GM23338 (cell line): Measurements from ENCODE around the gene RUNX1. TPM values are rescaled to one million over a fixed set of nuclear protein-coding genes. Genes with fewer than 3 reads are reported as not detected.

ENCODE experiments used
- ATAC-seq: fragments of 200-7000 bp; cut with Tn5 transposase; 3 replicates; pipeline ENCODE4 v1.9.1; 2020
- DNase-seq: peaks from one replicate; pipeline ENCODE4 v3.0.0-alpha.2; 2015; ENCODE audit warnings: low spot score
- H2AFZ ChIP-seq: fragments of 200-600 bp; sonication (generic); 2 replicates; pipeline ENCODE4 v1.8.0; 2016; ENCODE audit warnings: antibody characterized with exemption, mild to moderate bottlenecking, moderate library complexity
- H3F3A ChIP-seq: fragments of 200-600 bp; sonication (generic); replicated peaks from 2 replicates; pipeline ENCODE4 v1.8.0; 2017; ENCODE audit warnings: antibody characterized with exemption, mixed run types, low read depth
- H3K27ac ChIP-seq: fragments of 200-600 bp; sonication (generic); 2 replicates; pipeline ENCODE4 v1.6.1; 2016; ENCODE audit warnings: low read depth
- H3K27me3 ChIP-seq: fragments of 200-600 bp; sonication (generic); 2 replicates; pipeline ENCODE4 v1.8.0; 2016; ENCODE audit warnings: mild to moderate bottlenecking, mixed run types, moderate library complexity; ENCODE audit not compliant: insufficient read depth
- H3K36me3 ChIP-seq: fragments of 200-600 bp; sonication (generic); 2 replicates; pipeline ENCODE4 v1.8.0; 2016; ENCODE audit warnings: mild to moderate bottlenecking; ENCODE audit not compliant: insufficient read depth
- H3K4me1 ChIP-seq: fragments of 200-600 bp; sonication (generic); 2 replicates; pipeline ENCODE4 v1.8.0; 2016; ENCODE audit warnings: mild to moderate bottlenecking, moderate library complexity; ENCODE audit not compliant: insufficient read depth
- H3K4me2 ChIP-seq: fragments of 200-600 bp; sonication (generic); 2 replicates; pipeline ENCODE4 v1.7.1; 2017; ENCODE audit warnings: mixed run types
- H3K4me3 ChIP-seq: fragments of 200-600 bp; sonication (generic); 2 replicates; pipeline ENCODE4 v1.6.1; 2016; ENCODE audit warnings: mixed run types
- H3K79me2 ChIP-seq: fragments of 200-600 bp; sonication (generic); replicated peaks from 2 replicates; pipeline ENCODE4 v1.8.0; 2017; ENCODE audit warnings: mild to moderate bottlenecking; ENCODE audit not compliant: insufficient read depth
- H3K9me2 ChIP-seq: fragments of 200-600 bp; sonication (generic); 2 replicates; pipeline ENCODE4 v1.8.0; 2017; ENCODE audit not compliant: insufficient read depth
- H4K20me1 ChIP-seq: fragments of 200-600 bp; sonication (generic); replicated peaks from 2 replicates; pipeline ENCODE4 v1.8.0; 2017; ENCODE audit warnings: mild to moderate bottlenecking; ENCODE audit not compliant: insufficient read depth
- H3K27ac Mint-ChIP-seq: 2 replicates; pipeline ENCODE4 v1.8.0; 2020; ENCODE audit warnings: inconsistent platforms, mild to moderate bottlenecking, moderate library complexity, mixed read lengths
- H3K27me3 Mint-ChIP-seq: 3 replicates; pipeline ENCODE4 v1.8.0; 2022; ENCODE audit warnings: low read depth, mild to moderate bottlenecking, moderate library complexity, mixed read lengths, inconsistent platforms; ENCODE audit not compliant: insufficient read depth, poor library complexity
- H3K36me3 Mint-ChIP-seq: 3 replicates; pipeline ENCODE4 v1.8.0; 2021; ENCODE audit warnings: low read depth, mild to moderate bottlenecking, inconsistent platforms, moderate library complexity, mixed read lengths
- H3K4me1 Mint-ChIP-seq: 3 replicates; pipeline ENCODE4 v1.8.0; 2020; ENCODE audit warnings: mild to moderate bottlenecking, inconsistent platforms, mixed read lengths
- H3K4me3 Mint-ChIP-seq: 3 replicates; pipeline ENCODE4 v1.8.0; 2021; ENCODE audit warnings: moderate library complexity, mild to moderate bottlenecking, inconsistent platforms, mixed read lengths
- H3K9me3 Mint-ChIP-seq: 3 replicates; pipeline ENCODE4 v1.8.0; 2020; ENCODE audit warnings: moderate library complexity, mild to moderate bottlenecking, inconsistent platforms, mixed read lengths
- CREB1 ChIP-seq: fragments of 250-450 bp; sonication (Bioruptor Pico); IDR thresholded peaks from 2 replicates; pipeline ENCODE4 v1.5.0; 2020; ENCODE audit warnings: low read depth, mild to moderate bottlenecking, moderate library complexity
- CTCF ChIP-seq, 2 experiments: fragments of 200-600 bp in 1 of 2; sonication (generic) in 1 of 2; conservative IDR thresholded peaks; 2 replicates each; pipeline versions ENCODE4 v1.5.1 to v1.6.1; 2016 to 2017; ENCODE audit warnings: antibody characterized with exemption in 2 of 2, low read depth in 2 of 2, mild to moderate bottlenecking in 2 of 2, moderate library complexity in 1 of 2
- ETS1 ChIP-seq: IDR thresholded peaks from 2 replicates; pipeline ENCODE4 v1.6.1; 2016; ENCODE audit warnings: antibody characterized with exemption
- EZH2 ChIP-seq: fragments of 200-600 bp; sonication (generic); IDR thresholded peaks from one replicate; pipeline ENCODE4 v1.8.0; 2017; ENCODE audit warnings: antibody characterized with exemption, mild to moderate bottlenecking, low read depth; ENCODE audit not compliant: unreplicated experiment
- EZH2phosphoT487 ChIP-seq: fragments of 200-600 bp; sonication (generic); IDR thresholded peaks from one replicate; pipeline ENCODE4 v1.8.1; 2018; ENCODE audit warnings: antibody characterized with exemption; ENCODE audit not compliant: unreplicated experiment
- JUNB ChIP-seq: IDR thresholded peaks from one replicate; pipeline ENCODE4 v1.6.1; 2016; ENCODE audit warnings: antibody characterized with exemption; ENCODE audit not compliant: unreplicated experiment
- NANOG ChIP-seq: IDR thresholded peaks from 2 replicates; pipeline ENCODE4 v1.6.1; 2016; ENCODE audit warnings: antibody characterized with exemption, borderline replicate concordance
- POLR2AphosphoS5 ChIP-seq: IDR thresholded peaks from 2 replicates; pipeline ENCODE4 v1.6.1; 2016; ENCODE audit warnings: antibody characterized with exemption, low read depth
- STAT1 ChIP-seq: IDR thresholded peaks from one replicate; pipeline ENCODE4 v1.6.1; 2016; ENCODE audit warnings: antibody characterized with exemption; ENCODE audit not compliant: unreplicated experiment
- ZNF114 ChIP-seq: fragments of 250-450 bp; sonication (Bioruptor Pico); IDR thresholded peaks from 2 replicates; pipeline ENCODE4 v1.5.0; 2020; ENCODE audit warnings: mild to moderate bottlenecking, moderate library complexity
- ZNF331 ChIP-seq: fragments of 250-450 bp; sonication (Bioruptor Pico); IDR thresholded peaks from 2 replicates; pipeline ENCODE4 v1.5.0; 2020; ENCODE audit warnings: low read depth, mild to moderate bottlenecking, moderate library complexity
- polyA plus RNA-seq: library from polyadenylated mRNA; unstranded; fragments of >200 nt; fragmentation: Nextera tagmentation; extraction: Ambion mirVana; gene quantifications from 2 replicates; pipeline ENCODE4 v1.2.1, GENCODE V29; 2016
- total RNA-seq: library from RNA; depleted of rRNA; stranded (reverse); fragments of >200 nt; shearing (Covaris generic); gene quantifications from 2 replicates; pipeline ENCODE4 v1.2.3, GENCODE V29; 2014
- TF ChIP-seq, protein P1 (sequence below): fragments of 250-450 bp; sonication (Bioruptor Pico); IDR thresholded peaks from 2 replicates; pipeline ENCODE4 v1.5.0; 2020; ENCODE audit warnings: mild to moderate bottlenecking, moderate library complexity
- TF ChIP-seq, protein P2 (sequence below): IDR thresholded peaks from one replicate; pipeline ENCODE4 v1.6.1; 2018; ENCODE audit warnings: antibody characterized with exemption; ENCODE audit not compliant: unreplicated experiment

RUNX1 gene
- total and polyA plus RNA-seq, 2 experiments from 2014 or later, result 0.29 to 1.1 TPM

DNA sequence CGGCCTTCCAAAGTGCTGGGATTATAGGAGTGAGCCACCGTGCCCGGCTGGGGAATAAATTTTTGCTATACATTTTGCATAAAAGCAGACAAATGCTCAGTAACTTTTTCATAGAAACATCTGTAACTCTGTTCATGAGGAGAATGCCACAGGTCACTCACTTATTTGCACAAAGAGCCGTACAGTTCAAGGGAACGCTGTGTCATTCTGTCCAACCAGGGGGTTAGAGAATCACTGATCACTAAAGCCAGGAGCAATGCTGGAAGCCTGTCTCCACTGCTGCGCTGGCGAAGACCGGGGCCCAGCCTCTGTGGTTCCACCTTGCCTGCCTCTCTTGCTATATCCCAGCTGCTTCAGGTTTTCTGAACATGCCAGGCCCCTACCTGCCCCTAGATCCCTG, 58.3 kb downstream of the RUNX1 start:
- Histone ChIP-seq H3K79me2 (no peaks in the 10 kb centered on the region), H3K4me1 (no peaks in the 10 kb centered on the region), H3K4me2 (no peak overlapping the region), H3K9me2 (no peaks in the 10 kb centered on the region), H3K4me3 (no peak overlapping the region), H3K27me3 (no peaks in the 10 kb centered on the region), H2AFZ (no peak overlapping the region), H3F3A (no peaks in the 10 kb centered on the region), H4K20me1 (no peaks in the 10 kb centered on the region), H3K36me3 (no peaks in the 10 kb centered on the region), H3K27ac (no peak overlapping the region)
- Mint-ChIP-seq H3K9me3 (no peaks in the 10 kb centered on the region), H3K27ac (no peak overlapping the region), H3K4me3 (no peak overlapping the region), H3K4me1 (peaks cover 9% of the 10 kb centered on the region), H3K36me3 (no peaks in the 10 kb centered on the region), H3K27me3 (peaks cover 4% of the 10 kb centered on the region)
- no peak for DNase-seq
- TF ChIP-seq CTCF (conservative IDR thresholded peaks at IDR 0.05; ENCODE audit: low read depth in 2 of 2) (no peak), ZNF114 (CRISPR knock-in tag) (no peak), POLR2AphosphoS5 (no peak), CREB1 (CRISPR knock-in tag) (no peak), STAT1 (no peak), NANOG (no peak), EZH2 (no peak), ETS1 (no peak), ZNF331 (CRISPR knock-in tag) (no peak), EZH2phosphoT487 (no peak), JUNB (no peak)
- TF ChIP-seq, protein P1, sequence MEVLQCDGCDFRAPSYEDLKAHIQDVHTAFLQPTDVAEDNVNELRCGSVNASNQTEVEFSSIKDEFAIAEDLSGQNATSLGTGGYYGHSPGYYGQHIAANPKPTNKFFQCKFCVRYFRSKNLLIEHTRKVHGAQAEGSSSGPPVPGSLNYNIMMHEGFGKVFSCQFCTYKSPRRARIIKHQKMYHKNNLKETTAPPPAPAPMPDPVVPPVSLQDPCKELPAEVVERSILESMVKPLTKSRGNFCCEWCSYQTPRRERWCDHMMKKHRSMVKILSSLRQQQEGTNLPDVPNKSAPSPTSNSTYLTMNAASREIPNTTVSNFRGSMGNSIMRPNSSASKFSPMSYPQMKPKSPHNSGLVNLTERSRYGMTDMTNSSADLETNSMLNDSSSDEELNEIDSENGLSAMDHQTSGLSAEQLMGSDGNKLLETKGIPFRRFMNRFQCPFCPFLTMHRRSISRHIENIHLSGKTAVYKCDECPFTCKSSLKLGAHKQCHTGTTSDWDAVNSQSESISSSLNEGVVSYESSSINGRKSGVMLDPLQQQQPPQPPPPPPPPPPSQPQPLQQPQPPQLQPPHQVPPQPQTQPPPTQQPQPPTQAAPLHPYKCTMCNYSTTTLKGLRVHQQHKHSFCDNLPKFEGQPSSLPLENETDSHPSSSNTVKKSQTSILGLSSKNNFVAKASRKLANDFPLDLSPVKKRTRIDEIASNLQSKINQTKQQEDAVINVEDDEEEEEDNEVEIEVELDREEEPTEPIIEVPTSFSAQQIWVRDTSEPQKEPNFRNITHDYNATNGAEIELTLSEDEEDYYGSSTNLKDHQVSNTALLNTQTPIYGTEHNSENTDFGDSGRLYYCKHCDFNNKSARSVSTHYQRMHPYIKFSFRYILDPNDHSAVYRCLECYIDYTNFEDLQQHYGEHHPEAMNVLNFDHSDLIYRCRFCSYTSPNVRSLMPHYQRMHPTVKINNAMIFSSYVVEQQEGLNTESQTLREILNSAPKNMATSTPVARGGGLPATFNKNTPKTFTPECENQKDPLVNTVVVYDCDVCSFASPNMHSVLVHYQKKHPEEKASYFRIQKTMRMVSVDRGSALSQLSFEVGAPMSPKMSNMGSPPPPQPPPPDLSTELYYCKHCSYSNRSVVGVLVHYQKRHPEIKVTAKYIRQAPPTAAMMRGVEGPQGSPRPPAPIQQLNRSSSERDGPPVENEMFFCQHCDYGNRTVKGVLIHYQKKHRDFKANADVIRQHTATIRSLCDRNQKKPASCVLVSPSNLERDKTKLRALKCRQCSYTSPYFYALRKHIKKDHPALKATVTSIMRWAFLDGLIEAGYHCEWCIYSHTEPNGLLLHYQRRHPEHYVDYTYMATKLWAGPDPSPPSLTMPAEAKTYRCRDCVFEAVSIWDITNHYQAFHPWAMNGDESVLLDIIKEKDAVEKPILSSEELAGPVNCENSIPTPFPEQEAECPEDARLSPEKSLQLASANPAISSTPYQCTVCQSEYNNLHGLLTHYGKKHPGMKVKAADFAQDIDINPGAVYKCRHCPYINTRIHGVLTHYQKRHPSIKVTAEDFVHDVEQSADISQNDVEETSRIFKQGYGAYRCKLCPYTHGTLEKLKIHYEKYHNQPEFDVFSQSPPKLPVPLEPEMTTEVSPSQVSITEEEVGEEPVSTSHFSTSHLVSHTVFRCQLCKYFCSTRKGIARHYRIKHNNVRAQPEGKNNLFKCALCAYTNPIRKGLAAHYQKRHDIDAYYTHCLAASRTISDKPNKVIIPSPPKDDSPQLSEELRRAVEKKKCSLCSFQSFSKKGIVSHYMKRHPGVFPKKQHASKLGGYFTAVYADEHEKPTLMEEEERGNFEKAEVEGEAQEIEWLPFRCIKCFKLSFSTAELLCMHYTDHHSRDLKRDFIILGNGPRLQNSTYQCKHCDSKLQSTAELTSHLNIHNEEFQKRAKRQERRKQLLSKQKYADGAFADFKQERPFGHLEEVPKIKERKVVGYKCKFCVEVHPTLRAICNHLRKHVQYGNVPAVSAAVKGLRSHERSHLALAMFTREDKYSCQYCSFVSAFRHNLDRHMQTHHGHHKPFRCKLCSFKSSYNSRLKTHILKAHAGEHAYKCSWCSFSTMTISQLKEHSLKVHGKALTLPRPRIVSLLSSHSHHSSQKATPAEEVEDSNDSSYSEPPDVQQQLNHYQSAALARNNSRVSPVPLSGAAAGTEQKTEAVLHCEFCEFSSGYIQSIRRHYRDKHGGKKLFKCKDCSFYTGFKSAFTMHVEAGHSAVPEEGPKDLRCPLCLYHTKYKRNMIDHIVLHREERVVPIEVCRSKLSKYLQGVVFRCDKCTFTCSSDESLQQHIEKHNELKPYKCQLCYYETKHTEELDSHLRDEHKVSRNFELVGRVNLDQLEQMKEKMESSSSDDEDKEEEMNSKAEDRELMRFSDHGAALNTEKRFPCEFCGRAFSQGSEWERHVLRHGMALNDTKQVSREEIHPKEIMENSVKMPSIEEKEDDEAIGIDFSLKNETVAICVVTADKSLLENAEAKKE (CRISPR knock-in tag), result no peak
- TF ChIP-seq, protein P2, sequence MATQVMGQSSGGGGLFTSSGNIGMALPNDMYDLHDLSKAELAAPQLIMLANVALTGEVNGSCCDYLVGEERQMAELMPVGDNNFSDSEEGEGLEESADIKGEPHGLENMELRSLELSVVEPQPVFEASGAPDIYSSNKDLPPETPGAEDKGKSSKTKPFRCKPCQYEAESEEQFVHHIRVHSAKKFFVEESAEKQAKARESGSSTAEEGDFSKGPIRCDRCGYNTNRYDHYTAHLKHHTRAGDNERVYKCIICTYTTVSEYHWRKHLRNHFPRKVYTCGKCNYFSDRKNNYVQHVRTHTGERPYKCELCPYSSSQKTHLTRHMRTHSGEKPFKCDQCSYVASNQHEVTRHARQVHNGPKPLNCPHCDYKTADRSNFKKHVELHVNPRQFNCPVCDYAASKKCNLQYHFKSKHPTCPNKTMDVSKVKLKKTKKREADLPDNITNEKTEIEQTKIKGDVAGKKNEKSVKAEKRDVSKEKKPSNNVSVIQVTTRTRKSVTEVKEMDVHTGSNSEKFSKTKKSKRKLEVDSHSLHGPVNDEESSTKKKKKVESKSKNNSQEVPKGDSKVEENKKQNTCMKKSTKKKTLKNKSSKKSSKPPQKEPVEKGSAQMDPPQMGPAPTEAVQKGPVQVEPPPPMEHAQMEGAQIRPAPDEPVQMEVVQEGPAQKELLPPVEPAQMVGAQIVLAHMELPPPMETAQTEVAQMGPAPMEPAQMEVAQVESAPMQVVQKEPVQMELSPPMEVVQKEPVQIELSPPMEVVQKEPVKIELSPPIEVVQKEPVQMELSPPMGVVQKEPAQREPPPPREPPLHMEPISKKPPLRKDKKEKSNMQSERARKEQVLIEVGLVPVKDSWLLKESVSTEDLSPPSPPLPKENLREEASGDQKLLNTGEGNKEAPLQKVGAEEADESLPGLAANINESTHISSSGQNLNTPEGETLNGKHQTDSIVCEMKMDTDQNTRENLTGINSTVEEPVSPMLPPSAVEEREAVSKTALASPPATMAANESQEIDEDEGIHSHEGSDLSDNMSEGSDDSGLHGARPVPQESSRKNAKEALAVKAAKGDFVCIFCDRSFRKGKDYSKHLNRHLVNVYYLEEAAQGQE, result no peak
- ATAC-seq, result no peak
